GM23338 (cell line): ENCODE results near the gene GRIK4. TPM values are rescaled to one million over a fixed set of nuclear protein-coding genes. Genes with fewer than 3 reads are reported as not detected.
"Not testable (repeated sequence)": the region's sequence is repeated elsewhere in the genome, so short reads cannot be mapped to it uniquely, and the experiment has no call there.

Experiments used
- ATAC-seq: fragments of 200-7000 bp; cut with Tn5 transposase; 3 replicates; pipeline ENCODE4 v1.9.1; 2020
- DNase-seq: peaks from one replicate; pipeline ENCODE4 v3.0.0-alpha.2; 2015; ENCODE audit warnings: low spot score
- H2AFZ ChIP-seq: fragments of 200-600 bp; sonication (generic); 2 replicates; pipeline ENCODE4 v1.8.0; 2016; ENCODE audit warnings: antibody characterized with exemption, mild to moderate bottlenecking, moderate library complexity
- H3F3A ChIP-seq: fragments of 200-600 bp; sonication (generic); replicated peaks from 2 replicates; pipeline ENCODE4 v1.8.0; 2017; ENCODE audit warnings: antibody characterized with exemption, mixed run types, low read depth
- H3K27ac ChIP-seq: fragments of 200-600 bp; sonication (generic); 2 replicates; pipeline ENCODE4 v1.6.1; 2016; ENCODE audit warnings: low read depth
- H3K27me3 ChIP-seq: fragments of 200-600 bp; sonication (generic); 2 replicates; pipeline ENCODE4 v1.8.0; 2016; ENCODE audit warnings: mild to moderate bottlenecking, mixed run types, moderate library complexity; ENCODE audit not compliant: insufficient read depth
- H3K36me3 ChIP-seq: fragments of 200-600 bp; sonication (generic); 2 replicates; pipeline ENCODE4 v1.8.0; 2016; ENCODE audit warnings: mild to moderate bottlenecking; ENCODE audit not compliant: insufficient read depth
- H3K4me1 ChIP-seq: fragments of 200-600 bp; sonication (generic); 2 replicates; pipeline ENCODE4 v1.8.0; 2016; ENCODE audit warnings: mild to moderate bottlenecking, moderate library complexity; ENCODE audit not compliant: insufficient read depth
- H3K4me2 ChIP-seq: fragments of 200-600 bp; sonication (generic); 2 replicates; pipeline ENCODE4 v1.7.1; 2017; ENCODE audit warnings: mixed run types
- H3K4me3 ChIP-seq: fragments of 200-600 bp; sonication (generic); 2 replicates; pipeline ENCODE4 v1.6.1; 2016; ENCODE audit warnings: mixed run types
- H3K79me2 ChIP-seq: fragments of 200-600 bp; sonication (generic); replicated peaks from 2 replicates; pipeline ENCODE4 v1.8.0; 2017; ENCODE audit warnings: mild to moderate bottlenecking; ENCODE audit not compliant: insufficient read depth
- H3K9me2 ChIP-seq: fragments of 200-600 bp; sonication (generic); 2 replicates; pipeline ENCODE4 v1.8.0; 2017; ENCODE audit not compliant: insufficient read depth
- H4K20me1 ChIP-seq: fragments of 200-600 bp; sonication (generic); replicated peaks from 2 replicates; pipeline ENCODE4 v1.8.0; 2017; ENCODE audit warnings: mild to moderate bottlenecking; ENCODE audit not compliant: insufficient read depth
- H3K27ac Mint-ChIP-seq: 2 replicates; pipeline ENCODE4 v1.8.0; 2020; ENCODE audit warnings: inconsistent platforms, mild to moderate bottlenecking, moderate library complexity, mixed read lengths
- H3K27me3 Mint-ChIP-seq: 3 replicates; pipeline ENCODE4 v1.8.0; 2022; ENCODE audit warnings: low read depth, mild to moderate bottlenecking, moderate library complexity, mixed read lengths, inconsistent platforms; ENCODE audit not compliant: insufficient read depth, poor library complexity
- H3K36me3 Mint-ChIP-seq: 3 replicates; pipeline ENCODE4 v1.8.0; 2021; ENCODE audit warnings: low read depth, mild to moderate bottlenecking, inconsistent platforms, moderate library complexity, mixed read lengths
- H3K4me1 Mint-ChIP-seq: 3 replicates; pipeline ENCODE4 v1.8.0; 2020; ENCODE audit warnings: mild to moderate bottlenecking, inconsistent platforms, mixed read lengths
- H3K4me3 Mint-ChIP-seq: 3 replicates; pipeline ENCODE4 v1.8.0; 2021; ENCODE audit warnings: moderate library complexity, mild to moderate bottlenecking, inconsistent platforms, mixed read lengths
- H3K9me3 Mint-ChIP-seq: 3 replicates; pipeline ENCODE4 v1.8.0; 2020; ENCODE audit warnings: moderate library complexity, mild to moderate bottlenecking, inconsistent platforms, mixed read lengths
- CTCF ChIP-seq, 2 experiments: fragments of 200-600 bp in 1 of 2; sonication (generic) in 1 of 2; conservative IDR thresholded peaks; 2 replicates each; pipeline versions ENCODE4 v1.5.1 to v1.6.1; 2016 to 2017; ENCODE audit warnings: antibody characterized with exemption in 2 of 2, low read depth in 2 of 2, mild to moderate bottlenecking in 2 of 2, moderate library complexity in 1 of 2
- ETS1 ChIP-seq: IDR thresholded peaks from 2 replicates; pipeline ENCODE4 v1.6.1; 2016; ENCODE audit warnings: antibody characterized with exemption
- JUNB ChIP-seq: IDR thresholded peaks from one replicate; pipeline ENCODE4 v1.6.1; 2016; ENCODE audit warnings: antibody characterized with exemption; ENCODE audit not compliant: unreplicated experiment
- NANOG ChIP-seq: IDR thresholded peaks from 2 replicates; pipeline ENCODE4 v1.6.1; 2016; ENCODE audit warnings: antibody characterized with exemption, borderline replicate concordance
- REST ChIP-seq: IDR thresholded peaks from one replicate; pipeline ENCODE4 v1.6.1; 2018; ENCODE audit warnings: antibody characterized with exemption; ENCODE audit not compliant: unreplicated experiment
- STAT1 ChIP-seq: IDR thresholded peaks from one replicate; pipeline ENCODE4 v1.6.1; 2016; ENCODE audit warnings: antibody characterized with exemption; ENCODE audit not compliant: unreplicated experiment
- ZNF114 ChIP-seq: fragments of 250-450 bp; sonication (Bioruptor Pico); IDR thresholded peaks from 2 replicates; pipeline ENCODE4 v1.5.0; 2020; ENCODE audit warnings: mild to moderate bottlenecking, moderate library complexity
- ZNF331 ChIP-seq: fragments of 250-450 bp; sonication (Bioruptor Pico); IDR thresholded peaks from 2 replicates; pipeline ENCODE4 v1.5.0; 2020; ENCODE audit warnings: low read depth, mild to moderate bottlenecking, moderate library complexity
- polyA plus RNA-seq: library from polyadenylated mRNA; unstranded; fragments of >200 nt; fragmentation: Nextera tagmentation; extraction: Ambion mirVana; gene quantifications from 2 replicates; pipeline ENCODE4 v1.2.1, GENCODE V29; 2016
- total RNA-seq: library from RNA; depleted of rRNA; stranded (reverse); fragments of >200 nt; shearing (Covaris generic); gene quantifications from 2 replicates; pipeline ENCODE4 v1.2.3, GENCODE V29; 2014

Gene GRIK4
- total and polyA plus RNA-seq, 2 experiments from 2014 or later, result 0.63 to 2.2 TPM

GRCh38 chr11:120618399-120618798 lies 106.9 kb downstream of the GRIK4 start (continued):
- TF ChIP-seq NANOG (no peak), ETS1 (no peak)

GRCh38 chr11:120622189-120622875 lies 110.8 kb downstream of the GRIK4 start:
- Histone ChIP-seq H3K79me2 (no peaks in the 10 kb centered on the region), H3K4me3 (no peak overlapping the region), H3K4me2 (no peak overlapping the region), H3F3A (no peaks in the 10 kb centered on the region), H3K27ac (no peak overlapping the region), H3K36me3 (no peaks in the 10 kb centered on the region; the same call in 1 of the 2 replicates), H3K4me1 (no peaks in the 10 kb centered on the region), H4K20me1 (no peaks in the 10 kb centered on the region), H3K27me3 (no peaks in the 10 kb centered on the region), H3K9me2 (no peaks in the 10 kb centered on the region), H2AFZ (no peak overlapping the region)
- H3K27me3 Mint-ChIP-seq, result peaks cover 14% of the 10 kb centered on the region
- peaks cover 24% of the 10 kb centered on the region for H3K9me3 Mint-ChIP-seq
- peaks cover 2% of the 10 kb centered on the region; the same call in 1 of the 3 replicates for H3K4me1 Mint-ChIP-seq
- no peak overlapping the region for H3K4me3 Mint-ChIP-seq
- peak; percentile 63 for ATAC-seq
- peaks cover 23% of the 10 kb centered on the region for H3K36me3 Mint-ChIP-seq
- no peak overlapping the region for H3K27ac Mint-ChIP-seq
- TF ChIP-seq STAT1 (no peak), ZNF114 (CRISPR knock-in tag) (no peak), ZNF331 (no peak), JUNB (no peak), CTCF (conservative IDR thresholded peaks at IDR 0.05; ENCODE audit: low read depth in 2 of 2) (peak; percentile 60 to 71), REST (no peak)
- peak; percentile 59 for DNase-seq

GRCh38 chr11:120624992-120625391 lies 113.4 kb downstream of the GRIK4 start:
- H3K27me3 Mint-ChIP-seq, result peaks cover 16% of the 10 kb centered on the region
- H3K27me3 ChIP-seq, H3K9me2 ChIP-seq, H3K4me1 Mint-ChIP-seq, H3K36me3 ChIP-seq, DNase-seq, H3K27ac ChIP-seq, H4K20me1 ChIP-seq, H3K36me3 Mint-ChIP-seq, H3K4me2 ChIP-seq, H3K4me3 Mint-ChIP-seq, H3K4me3 ChIP-seq, H3K27ac Mint-ChIP-seq, ATAC-seq, H3K4me1 ChIP-seq, H2AFZ ChIP-seq, H3K79me2 ChIP-seq, H3K9me3 Mint-ChIP-seq, H3F3A ChIP-seq: not testable (repeated sequence)
